AG10803 (cell line): ENCODE data around the gene ZGRF1.
"Not testable (repeated sequence)": the region's sequence is repeated elsewhere in the genome, so short reads cannot be mapped to it uniquely, and the experiment has no call there.

ENCODE experiments used
- DNase-seq: peaks from one replicate; pipeline ENCODE4 v3.0.0; 2010; ENCODE audit warnings: low read depth
- H3K4me3 ChIP-seq: 2 replicates; pipeline ENCODE4 v1.5.1; 2011; ENCODE audit warnings: mild to moderate bottlenecking, low read length, control low read depth
- CTCF ChIP-seq: conservative IDR thresholded peaks from 2 replicates; pipeline ENCODE4 v1.5.1; 2011; ENCODE audit warnings: mild to moderate bottlenecking, low read length, control low read depth, inconsistent platforms

Gene ZGRF1

GRCh38 chr4:112523764-112524505, 112.8 kb downstream of the ZGRF1 start:
- TF ChIP-seq CTCF: peak; percentile 47
- peak overlapping the region; percentile 54 for H3K4me3 ChIP-seq
- DNase-seq: no peak

GRCh38 chr4:112523008-112523721, 113.5 kb downstream of the ZGRF1 start:
- TF ChIP-seq CTCF: no peak
- peak overlapping the region; percentile 54 for H3K4me3 ChIP-seq

GRCh38 chr4:112522431-112522830, 114.3 kb downstream of the ZGRF1 start:
- not testable (repeated sequence) for H3K4me3 ChIP-seq, DNase-seq

More at GRCh38 chr4:112523008-112523721, 113.5 kb downstream of the ZGRF1 start:
- DNase-seq: peak; percentile 33

GRCh38 chr4:112521123-112522023, 115.3 kb downstream of the ZGRF1 start:
- TF ChIP-seq CTCF: no peak
- H3K4me3 ChIP-seq: no peak overlapping the region
- DNase-seq: no peak

- no peak overlapping the region for H3K4me3 ChIP-seq
- no peak for TF ChIP-seq CTCF
- DNase-seq: no peak
These were observed 116.0 kb downstream of the ZGRF1 start for GRCh38 chr4:112520598-112521122.

- no peak for TF ChIP-seq CTCF
- no peak for DNase-seq
- H3K4me3 ChIP-seq: no peak overlapping the region
These were observed 116.8 kb downstream of the ZGRF1 start for GRCh38 chr4:112519689-112520597.
